ENCODE data around the gene SLC26A11.

The SLC26A11 gene

DNA sequence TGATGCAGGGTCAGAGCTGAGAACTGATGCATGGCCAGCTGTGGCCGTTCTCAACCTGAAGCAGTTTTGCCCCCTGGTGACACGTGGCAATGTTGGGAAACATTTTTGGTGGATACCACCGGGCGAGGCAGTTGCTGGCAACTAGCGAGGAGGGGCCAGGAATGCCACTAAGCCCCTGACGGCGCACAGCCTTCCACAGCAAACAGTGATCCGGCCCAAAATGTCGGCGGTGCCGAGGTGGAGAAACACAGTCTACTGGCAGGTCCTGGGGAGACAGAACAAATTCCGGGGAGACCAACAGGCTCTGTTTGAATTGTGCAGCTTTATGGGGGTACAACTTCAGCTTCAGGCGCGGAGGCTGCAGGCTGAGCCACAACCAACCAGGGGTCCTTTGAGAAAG, 8.2 kb downstream of the SLC26A11 start:
- DNase-seq (ENCODE audit: extremely low spot score): no peak
- TF ChIP-seq CTCF (IDR thresholded peaks at IDR 0.05; ENCODE audit: control extremely low read depth, extremely low read depth, low read depth, missing control alignments): no peak
- ChIA-PET CTCF (interaction anchor here (1.0 to 1.8 kb wide), 4 partner anchors 8 to 37 kb away, joined by 3 to 8 read pairs (median 4); no protein-coding TSS in a partner anchor), POLR2A (no interaction called here)

DNA sequence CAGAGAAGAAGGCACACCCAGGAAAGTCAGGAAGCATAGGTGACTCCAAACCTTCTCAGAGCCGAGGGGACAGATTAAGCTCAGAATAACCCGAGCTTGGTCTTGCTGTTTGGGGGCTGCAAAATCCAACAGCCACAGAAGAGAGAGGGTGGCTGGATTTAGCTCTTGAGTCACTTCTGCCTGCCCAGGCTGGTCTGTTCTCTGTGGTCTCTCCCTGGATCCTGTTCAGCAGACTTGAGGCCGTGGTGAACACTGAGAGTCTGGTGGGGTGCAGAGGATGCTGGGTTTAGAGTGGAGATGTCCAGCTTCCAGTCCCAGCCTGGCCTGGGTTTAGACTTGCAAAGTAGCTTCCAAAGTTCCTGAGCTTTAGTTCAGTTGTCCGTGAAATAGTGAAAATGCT, 8.8 kb downstream of the SLC26A11 start:
- CTCF ChIA-PET: interaction anchor here (1.0 to 1.8 kb wide), 3 partner anchors 10 to 37 kb away, joined by 3 to 4 read pairs (median 3); no protein-coding TSS in a partner anchor
- TF ChIP-seq CTCF (IDR thresholded peaks at IDR 0.05; ENCODE audit: control extremely low read depth, extremely low read depth, low read depth, missing control alignments): no peak
- POLR2A ChIA-PET: no interaction called here
- no peak for DNase-seq (ENCODE audit: extremely low spot score)

DNA sequence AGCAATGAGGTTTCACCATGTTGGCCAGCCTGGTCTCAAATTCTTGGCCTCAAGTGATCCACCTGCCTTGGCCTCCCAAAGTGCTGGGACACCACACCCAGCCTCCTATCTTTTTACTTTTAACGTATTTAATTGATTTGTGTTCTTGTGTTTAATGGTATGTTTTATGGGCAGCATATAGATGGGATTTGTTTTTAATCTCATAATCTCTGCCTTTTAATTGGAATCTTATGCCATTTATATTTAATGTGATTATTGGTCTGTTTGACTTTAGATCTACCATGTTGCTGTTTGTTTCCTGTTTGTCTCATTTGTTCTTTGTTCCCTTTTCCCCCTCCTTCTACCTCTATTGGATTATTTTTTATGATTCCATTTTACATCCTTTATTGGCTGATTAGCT, 12.2 kb downstream of the SLC26A11 start:
- TF ChIP-seq CTCF (IDR thresholded peaks at IDR 0.05; ENCODE audit: control extremely low read depth, extremely low read depth, low read depth, missing control alignments): no peak
- ChIA-PET POLR2A (interaction anchor here (0.6 kb wide), 1 partner anchor 24 kb away, joined by 4 read pairs; no protein-coding TSS in a partner anchor), CTCF (interaction anchor here (1.0 kb wide), 1 partner anchor 37 kb away, joined by 3 read pairs; no protein-coding TSS in a partner anchor)
- no peak for DNase-seq (ENCODE audit: extremely low spot score)

DNA sequence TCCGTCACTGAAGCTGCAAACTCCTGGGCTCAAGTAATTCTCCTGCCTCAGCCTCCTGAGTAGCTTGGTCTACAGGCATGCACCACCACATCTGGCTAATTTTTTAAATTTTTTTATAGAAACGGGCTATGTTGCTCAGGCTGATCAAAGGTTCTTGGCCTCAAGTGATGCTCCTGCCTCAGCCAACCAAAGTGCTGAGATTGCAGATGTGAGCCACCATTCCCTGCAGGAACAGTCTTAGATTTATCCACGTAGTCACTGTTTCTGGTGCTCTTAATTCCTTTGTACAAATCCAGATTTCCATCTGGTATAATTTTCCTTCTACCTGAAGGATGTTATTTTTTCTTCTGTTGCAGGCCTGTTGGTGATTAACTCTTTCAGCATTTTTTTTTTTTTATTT, 13.0 kb downstream of the SLC26A11 start:
- DNase-seq (ENCODE audit: extremely low spot score): no peak
- CTCF ChIA-PET: no interaction called here
- POLR2A ChIA-PET: no interaction called here
- TF ChIP-seq CTCF (IDR thresholded peaks at IDR 0.05; ENCODE audit: control extremely low read depth, extremely low read depth, low read depth, missing control alignments): no peak

DNA sequence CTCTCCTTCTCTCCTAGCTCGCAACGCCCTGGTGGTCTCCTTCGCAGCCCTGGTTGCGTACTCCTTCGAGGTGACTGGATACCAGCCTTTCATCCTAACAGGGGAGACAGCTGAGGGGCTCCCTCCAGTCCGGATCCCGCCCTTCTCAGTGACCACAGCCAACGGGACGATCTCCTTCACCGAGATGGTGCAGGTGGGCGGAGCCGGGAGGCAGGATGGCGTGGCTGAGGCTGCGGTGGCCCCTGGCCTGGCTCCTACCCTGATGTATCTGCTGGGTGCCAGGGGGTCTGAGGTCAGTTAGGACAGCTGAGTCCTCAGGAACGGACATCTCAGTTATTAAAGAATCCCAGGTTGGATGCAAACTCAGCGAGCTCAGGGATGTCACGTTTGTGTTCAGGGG, 16.7 kb downstream of the SLC26A11 start:
- CTCF ChIA-PET: interaction anchor here (0.9 to 2.7 kb wide), 3 partner anchors 9 to 30 kb away, joined by 3 to 8 read pairs (median 3); no protein-coding TSS in a partner anchor
- POLR2A ChIA-PET: no interaction called here
- TF ChIP-seq CTCF (IDR thresholded peaks at IDR 0.05; ENCODE audit: control extremely low read depth, extremely low read depth, low read depth, missing control alignments): no peak
- no peak for DNase-seq (ENCODE audit: extremely low spot score)

GRCh38 chr17:80237386-80237785, 17.2 kb downstream of the SLC26A11 start:
- DNase-seq (ENCODE audit: extremely low spot score): no peak
- TF ChIP-seq CTCF (IDR thresholded peaks at IDR 0.05; ENCODE audit: control extremely low read depth, extremely low read depth, low read depth, missing control alignments): no peak
- ChIA-PET POLR2A (no interaction called here), CTCF (interaction anchor here (0.9 to 2.7 kb wide), 3 partner anchors 10 to 30 kb away, joined by 3 to 8 read pairs (median 3); no protein-coding TSS in a partner anchor)
